Smooth muscle cell (in vitro differentiated cells): ENCODE measurements around the gene MYOG. TPM values are rescaled to one million over a fixed set of nuclear protein-coding genes. Genes with fewer than 3 reads are reported as not detected.

ENCODE experiments used
- DNase-seq: peaks from one replicate; lab custom pipeline; 2025; ENCODE audit not compliant: unreplicated experiment; lab: John Stamatoyannopoulos, UW
- H2AFZ ChIP-seq: fragments of 200-600 bp; sonication (generic); 2 replicates; pipeline ENCODE4 v1.6.0; 2016; ENCODE audit warnings: antibody characterized with exemption, low read depth, mild to moderate bottlenecking
- H3F3A ChIP-seq: fragments of 200-600 bp; sonication (generic); 2 replicates; pipeline ENCODE4 v1.6.0; 2017; ENCODE audit warnings: antibody characterized with exemption, low read depth
- H3K27ac ChIP-seq: fragments of 200-600 bp; sonication (generic); 2 replicates; pipeline ENCODE4 v1.5.1; 2016; ENCODE audit warnings: low read depth, mild to moderate bottlenecking
- H3K27me3 ChIP-seq: fragments of 200-600 bp; sonication (generic); 2 replicates; pipeline ENCODE4 v1.6.1; 2016; ENCODE audit warnings: low read depth, mild to moderate bottlenecking
- H3K36me3 ChIP-seq: fragments of 200-600 bp; sonication (generic); 2 replicates; pipeline ENCODE4 v1.5.1; 2016; ENCODE audit warnings: low read depth
- H3K4me1 ChIP-seq: fragments of 200-600 bp; sonication (generic); 2 replicates; pipeline ENCODE4 v1.5.1; 2016; ENCODE audit warnings: low read depth
- H3K4me2 ChIP-seq: fragments of 200-600 bp; sonication (generic); 2 replicates; pipeline ENCODE4 v1.6.0; 2016; ENCODE audit warnings: mild to moderate bottlenecking
- H3K4me3 ChIP-seq: fragments of 200-600 bp; sonication (generic); 2 replicates; pipeline ENCODE4 v1.5.1; 2016; ENCODE audit warnings: mild to moderate bottlenecking
- H3K79me2 ChIP-seq: fragments of 200-600 bp; sonication (generic); 2 replicates; pipeline ENCODE4 v1.6.0; 2016; ENCODE audit warnings: low read depth, mild to moderate bottlenecking
- H3K9ac ChIP-seq: fragments of 200-600 bp; sonication (generic); 2 replicates; pipeline ENCODE4 v1.6.0; 2016; ENCODE audit warnings: low read depth
- H3K9me3 ChIP-seq: fragments of 200-600 bp; sonication (generic); replicated peaks from 2 replicates; pipeline ENCODE4 v1.5.1; 2016; ENCODE audit warnings: low read depth
- H4K20me1 ChIP-seq: fragments of 200-600 bp; sonication (generic); 2 replicates; pipeline ENCODE4 v1.6.0; 2016; ENCODE audit warnings: low read depth
- CTCF ChIP-seq: fragments of 200-600 bp; sonication (generic); IDR thresholded peaks from 2 replicates; pipeline ENCODE4 v1.5.1; 2017; ENCODE audit warnings: borderline replicate concordance, mild to moderate bottlenecking, antibody characterized with exemption; ENCODE audit not compliant: insufficient read depth, poor library complexity, severe bottlenecking
- WGBS: methylation state at CpG from one replicate; pipeline ENCODE4 v1.1.7; 2016; ENCODE audit warnings: low lambda C conversion rate; 5-methylcytosine and 5-hydroxymethylcytosine counted together
- polyA plus RNA-seq: library from polyadenylated mRNA; unstranded; fragments of >200 nt; fragmentation: Nextera tagmentation; extraction: Ambion mirVana; gene quantifications from 2 replicates; pipeline ENCODE4 v1.2.1, GENCODE V29; 2016
- total RNA-seq: library from RNA; depleted of rRNA; stranded (reverse); fragments of >200 nt; gene quantifications from 2 replicates; pipeline ENCODE4 v1.2.3, GENCODE V29; 2014

MYOG gene
- total and polyA plus RNA-seq, 2 experiments from 2014 or later: not detected

DNA sequence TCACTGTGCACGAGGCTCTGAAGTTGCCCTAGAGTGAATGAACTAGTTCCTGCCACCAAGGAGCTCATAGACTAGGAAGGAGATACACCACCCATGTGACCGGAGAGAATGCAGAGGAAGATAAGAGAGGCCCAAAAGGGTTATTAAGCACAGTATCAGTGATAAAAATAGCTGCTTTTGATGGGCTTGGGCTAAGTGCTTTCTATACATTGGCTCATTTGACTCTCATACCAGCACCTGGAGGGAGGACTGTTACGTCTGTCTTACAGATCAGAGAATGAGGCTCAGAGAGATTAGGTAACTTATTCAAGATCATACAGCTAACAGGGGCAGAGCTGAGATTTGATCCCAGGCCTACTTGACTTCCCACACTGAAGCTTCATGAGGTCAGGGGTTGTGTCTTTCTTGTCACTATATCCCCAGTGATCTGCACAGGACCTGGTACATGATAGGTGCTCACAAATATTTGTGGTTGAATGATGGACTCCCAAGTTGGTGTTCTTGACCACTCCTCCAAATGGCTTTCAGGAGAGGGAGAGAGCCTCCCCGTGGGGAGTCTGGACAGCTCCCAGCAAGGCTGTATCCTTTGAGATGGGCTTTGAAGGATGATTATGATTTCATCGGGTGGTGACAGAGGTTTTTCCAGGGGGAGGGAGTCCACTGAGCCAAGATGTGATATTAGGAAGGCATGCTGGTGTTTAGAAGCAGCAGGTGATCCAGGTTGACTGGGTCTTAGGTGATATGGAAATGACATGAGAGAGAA lies 45.1 kb downstream of the MYOG start:
- Histone ChIP-seq H3K4me1 (peaks cover 1% of the 10 kb centered on the region), H3K27me3 (no peaks in the 10 kb centered on the region), H3K4me3 (no peak overlapping the region), H3K4me2 (peak overlapping the region; percentile 22), H4K20me1 (peaks cover 98% of the 10 kb centered on the region), H3K27ac (no peak overlapping the region), H3F3A (peaks cover 3% of the 10 kb centered on the region), H3K36me3 (no peaks in the 10 kb centered on the region), H3K9me3 (no peaks in the 10 kb centered on the region), H2AFZ (no peak overlapping the region), H3K79me2 (no peaks in the 10 kb centered on the region), H3K9ac (no peak overlapping the region)
- no peak for DNase-seq
- WGBS: 59% methylated on average over 5 of the region's 5 CpGs
- no peak for TF ChIP-seq CTCF

- Histone ChIP-seq H3F3A (peaks cover 3% of the 10 kb centered on the region), H2AFZ (no peak overlapping the region), H3K9ac (no peak overlapping the region), H3K27me3 (no peaks in the 10 kb centered on the region), H3K4me1 (peaks cover 8% of the 10 kb centered on the region), H4K20me1 (peaks cover 98% of the 10 kb centered on the region), H3K4me3 (no peak overlapping the region), H3K4me2 (peak overlapping the region; percentile 22), H3K27ac (no peak overlapping the region), H3K36me3 (no peaks in the 10 kb centered on the region), H3K79me2 (no peaks in the 10 kb centered on the region), H3K9me3 (no peaks in the 10 kb centered on the region)
- 42% methylated on average over 11 of the region's 11 CpGs for WGBS
- no peak for DNase-seq
- peak; percentile 31 for TF ChIP-seq CTCF
Measured at GRCh38 chr1:203039609-203040512, 46.0 kb downstream of the MYOG start.

- no peak overlapping the region for H2AFZ ChIP-seq
- peaks cover 4% of the 10 kb centered on the region for H3K79me2 ChIP-seq
Measured at GRCh38 chr1:203038891-203039608, 46.8 kb downstream of the MYOG start.

More at GRCh38 chr1:203038891-203039608, 46.8 kb downstream of the MYOG start:
- H3K9me3 ChIP-seq: no peaks in the 10 kb centered on the region
- peak; percentile 84 for TF ChIP-seq CTCF
- peaks cover 8% of the 10 kb centered on the region for H3K4me1 ChIP-seq
- H3K36me3 ChIP-seq: no peaks in the 10 kb centered on the region
- peaks cover 98% of the 10 kb centered on the region for H4K20me1 ChIP-seq
- H3K4me2 ChIP-seq: no peak overlapping the region
- 66% methylated on average over 22 of the region's 22 CpGs for WGBS
- H3F3A ChIP-seq: peaks cover 3% of the 10 kb centered on the region
- no peak overlapping the region for H3K9ac ChIP-seq
- DNase-seq: no peak
- no peak overlapping the region for H3K27ac ChIP-seq
- H3K4me3 ChIP-seq: no peak overlapping the region
- no peaks in the 10 kb centered on the region for H3K27me3 ChIP-seq
